Mucosa of rectum (tissue), 2 donors: ENCODE data around the gene CHMP1A.

Experiments used
- H3K27ac ChIP-seq, 2 donors: one replicate each; pipeline ENCODE4 v1.7.0; 2013; ENCODE audit warnings: inconsistent platforms in 2 of 2, low read depth in 2 of 2, low read length in 2 of 2
- H3K27me3 ChIP-seq, 2 donors: one replicate each; pipeline ENCODE4 v1.7.0; 2013; ENCODE audit warnings: low read length in 2 of 2; ENCODE audit not compliant: control insufficient read depth in 2 of 2, insufficient read depth in 2 of 2
- H3K36me3 ChIP-seq, 2 donors: one replicate each; pipeline ENCODE4 v1.7.0; 2013; ENCODE audit warnings: low read length in 2 of 2; ENCODE audit not compliant: control insufficient read depth in 2 of 2, insufficient read depth in 2 of 2
- H3K4me1 ChIP-seq, 2 donors: one replicate each; pipeline ENCODE4 v1.7.0; 2013; ENCODE audit warnings: low read length in 2 of 2, mild to moderate bottlenecking in 1 of 2; ENCODE audit not compliant: control insufficient read depth in 2 of 2, insufficient read depth in 2 of 2
- H3K4me3 ChIP-seq, 2 donors: one replicate each; pipeline ENCODE4 v1.7.0; 2013; ENCODE audit warnings: low read length in 2 of 2
- H3K9ac ChIP-seq, 2 donors: one replicate each; pipeline ENCODE4 v1.7.0; 2013; ENCODE audit warnings: low read length in 2 of 2, low read depth in 1 of 2, mild to moderate bottlenecking in 1 of 2
- H3K9me3 ChIP-seq, 2 donors: one replicate each; pipeline ENCODE4 v1.7.0; 2013; ENCODE audit warnings: low read length in 2 of 2; ENCODE audit not compliant: control insufficient read depth in 2 of 2
- donor health status: healthy.
- donor health status: Normal muscosa, but diverticular disease.

CHMP1A gene

GRCh38 chr16:89629827-89630610 lies 27.5 kb downstream of the CHMP1A start:
- Histone ChIP-seq H3K9me3 (no peaks in the 10 kb centered on the region), H3K27ac (no peak overlapping the region), H3K36me3 (no peaks in the 10 kb centered on the region), H3K4me1 (peaks cover 3 to 10% of the 10 kb centered on the region in 2 donors), H3K4me3 (no peak overlapping the region), H3K9ac (no peak overlapping the region), H3K27me3 (peaks cover 7 to 30% of the 10 kb centered on the region in 2 donors)

GRCh38 chr16:89624777-89625761 lies 32.4 kb downstream of the CHMP1A start:
- H3K36me3 ChIP-seq, result no peaks in the 10 kb centered on the region
- H3K27ac ChIP-seq, result no peak overlapping the region
- H3K27me3 ChIP-seq, result peaks cover 15 to 30% of the 10 kb centered on the region in 2 donors
- H3K4me3 ChIP-seq, result no peak overlapping the region
- no peaks in the 10 kb centered on the region for H3K4me1 ChIP-seq
- H3K9me3 ChIP-seq, result no peaks in the 10 kb centered on the region
- H3K9ac ChIP-seq, result no peak overlapping the region

DNA sequence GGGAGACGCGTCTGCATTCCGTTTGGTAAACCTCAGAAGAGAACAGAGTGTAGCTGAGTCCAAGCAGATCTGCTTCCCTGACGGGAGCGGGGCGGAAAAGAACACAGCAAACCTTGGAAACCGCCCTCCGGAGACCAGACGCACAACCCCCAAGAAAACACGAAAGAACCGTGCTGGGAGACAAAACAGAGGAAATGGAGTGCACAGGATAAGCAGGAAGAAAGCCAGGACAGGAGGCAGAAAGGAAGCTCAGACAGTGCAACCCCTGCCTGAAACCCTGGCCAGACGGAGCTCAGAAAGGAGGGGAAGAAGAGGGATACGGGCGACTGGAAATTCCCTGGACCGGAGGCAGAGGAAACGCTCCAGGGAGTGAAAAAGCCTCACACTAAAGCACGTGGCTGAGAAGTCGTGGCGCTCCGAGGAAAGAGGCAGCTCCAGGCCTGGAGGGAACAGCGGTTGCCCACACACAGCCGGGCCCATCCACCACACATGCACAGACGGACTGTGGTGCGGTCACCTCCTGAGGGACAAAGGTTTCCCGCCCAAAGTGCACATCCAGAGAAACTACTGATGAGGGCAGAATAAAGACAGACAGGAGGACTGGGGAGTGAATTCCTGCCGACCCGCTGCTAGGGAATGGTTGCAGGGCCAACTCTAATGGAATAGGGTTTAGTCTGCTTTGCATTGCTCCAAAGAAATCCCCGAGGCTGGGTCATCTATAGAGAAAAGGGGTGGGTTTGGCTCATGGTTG lies 33.8 kb downstream of the CHMP1A start:
- peaks cover 17 to 31% of the 10 kb centered on the region in 2 donors for H3K27me3 ChIP-seq
- no peaks in the 10 kb centered on the region for H3K4me1 ChIP-seq

GRCh38 chr16:89621698-89622409 lies 35.7 kb downstream of the CHMP1A start:
- H3K9me3 ChIP-seq, result no peaks in the 10 kb centered on the region
- H3K4me1 ChIP-seq, result no peaks in the 10 kb centered on the region
- H3K27me3 ChIP-seq, result peaks cover 20 to 35% of the 10 kb centered on the region in 2 donors
- no peaks in the 10 kb centered on the region for H3K36me3 ChIP-seq
- H3K4me3 ChIP-seq, result no peak overlapping the region
- H3K9ac ChIP-seq, result no peak overlapping the region
- H3K27ac ChIP-seq, result no peak overlapping the region

More for the DNA sequence above, 33.8 kb downstream of the CHMP1A start:
- no peaks in the 10 kb centered on the region for H3K36me3 ChIP-seq
- H3K27ac ChIP-seq, result no peak overlapping the region
- H3K4me3 ChIP-seq, result no peak overlapping the region
- H3K9me3 ChIP-seq, result no peaks in the 10 kb centered on the region
- no peak overlapping the region for H3K9ac ChIP-seq

- H3K27ac ChIP-seq, result no peak overlapping the region
Observed at GRCh38 chr16:89621136-89621697, 36.3 kb downstream of the CHMP1A start.

DNA sequence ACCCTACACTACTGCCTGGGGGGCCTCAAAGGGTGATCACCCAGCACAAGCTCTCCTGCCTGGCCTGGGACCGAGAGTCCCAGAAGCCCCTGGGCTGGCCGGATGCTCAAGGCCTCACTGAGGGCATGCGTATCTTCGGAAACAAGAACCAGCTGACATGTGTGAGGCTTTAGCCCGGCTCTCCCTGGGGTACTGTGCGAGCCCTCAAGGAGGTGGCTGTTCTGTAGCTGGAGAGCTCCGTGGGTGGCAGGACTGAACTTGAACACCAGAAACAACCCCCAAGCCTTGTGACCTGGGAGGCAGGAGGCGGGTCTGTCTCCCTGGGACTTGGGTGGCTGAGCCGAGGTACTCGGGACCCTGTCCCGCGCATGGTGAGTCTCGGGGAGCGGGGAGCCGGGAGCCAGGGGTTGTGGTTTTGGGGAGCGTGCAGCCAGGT lies 37.1 kb downstream of the CHMP1A start:
- no peaks in the 10 kb centered on the region for H3K36me3 ChIP-seq
- H3K9ac ChIP-seq, result no peak overlapping the region
- H3K4me3 ChIP-seq, result no peak overlapping the region
- peaks cover 20 to 30% of the 10 kb centered on the region in 2 donors for H3K27me3 ChIP-seq
- no peaks in the 10 kb centered on the region for H3K9me3 ChIP-seq
- H3K27ac ChIP-seq, result no peak overlapping the region
- no peaks in the 10 kb centered on the region for H3K4me1 ChIP-seq

More at GRCh38 chr16:89621136-89621697, 36.3 kb downstream of the CHMP1A start:
- H3K4me1 ChIP-seq, result no peaks in the 10 kb centered on the region
- H3K36me3 ChIP-seq, result no peaks in the 10 kb centered on the region
- H3K27me3 ChIP-seq, result peaks cover 20 to 35% of the 10 kb centered on the region in 2 donors
- H3K4me3 ChIP-seq, result no peak overlapping the region
- no peak overlapping the region for H3K9ac ChIP-seq
- no peaks in the 10 kb centered on the region for H3K9me3 ChIP-seq

DNA sequence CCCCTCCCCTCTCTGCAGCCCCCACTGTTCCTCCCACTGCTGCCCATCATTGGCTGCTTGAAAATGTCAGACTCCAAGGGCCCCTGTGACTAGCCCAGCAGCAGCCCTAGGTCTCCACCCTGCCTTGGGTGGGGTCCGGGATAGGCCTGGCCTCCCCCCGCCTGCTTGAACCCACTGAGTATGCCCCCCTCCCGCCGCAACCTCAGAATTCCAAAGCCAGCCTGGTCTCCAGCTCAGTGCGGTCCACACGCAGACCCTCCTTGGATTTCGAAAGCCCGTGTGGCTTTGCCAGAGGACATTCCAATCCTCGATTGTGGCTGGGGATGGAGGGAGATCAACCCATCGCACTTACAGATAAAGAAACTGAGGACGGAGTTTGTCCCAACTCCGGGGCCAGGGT lies 37.7 kb downstream of the CHMP1A start:
- Histone ChIP-seq H3K9ac (no peak overlapping the region), H3K27ac (no peak overlapping the region), H3K27me3 (peaks cover 21 to 32% of the 10 kb centered on the region in 2 donors), H3K9me3 (no peaks in the 10 kb centered on the region), H3K4me3 (no peak overlapping the region), H3K4me1 (no peaks in the 10 kb centered on the region), H3K36me3 (no peaks in the 10 kb centered on the region)

GRCh38 chr16:89618109-89618998 lies 39.2 kb downstream of the CHMP1A start:
- Histone ChIP-seq H3K4me3 (no peak overlapping the region), H3K36me3 (no peaks in the 10 kb centered on the region), H3K9ac (no peak overlapping the region), H3K27me3 (peaks cover 20 to 29% of the 10 kb centered on the region in 2 donors), H3K9me3 (no peaks in the 10 kb centered on the region), H3K4me1 (no peaks in the 10 kb centered on the region), H3K27ac (no peak overlapping the region)
